Natural killer cell (primary cell): ENCODE results near the gene PGAP6. TPM values are rescaled to one million over a fixed set of nuclear protein-coding genes. Genes with fewer than 3 reads are reported as not detected.
A peak's percentile ranks its signal among the peaks of the same experiment; 100 is the strongest.

Experiments
- ATAC-seq, 3 donors: fragments of 150-1000 bp in 2 of 3; fragments of 200-7000 bp in 1 of 3; cut with Tn5 transposase; 1 replicate in 1 of 3; 2 replicates in 2 of 3; pipeline ENCODE4 v1.10.0; 2021; ENCODE audit warnings: mild to moderate bottlenecking in 2 of 3, moderate library complexity in 2 of 3
- DNase-seq, 2 donors: peaks; one replicate each; pipeline versions ENCODE4 v3.0.0 to v3.0.0-alpha.2; 2013 to 2021; ENCODE audit warnings: mixed read lengths in 1 of 2
- H3K27ac ChIP-seq: one replicate; pipeline ENCODE4 v1.5.1; 2013; ENCODE audit warnings: mild to moderate bottlenecking, low read length
- H3K27me3 ChIP-seq: one replicate; pipeline ENCODE4 v1.6.1; 2013; ENCODE audit warnings: low read length; ENCODE audit not compliant: control insufficient read depth, insufficient read depth
- H3K36me3 ChIP-seq: one replicate; pipeline ENCODE4 v1.6.1; 2013; ENCODE audit warnings: low read length; ENCODE audit not compliant: control insufficient read depth, insufficient read depth
- H3K4me1 ChIP-seq: one replicate; pipeline ENCODE4 v1.6.1; 2013; ENCODE audit warnings: low read length; ENCODE audit not compliant: control insufficient read depth, insufficient read depth
- H3K4me3 ChIP-seq: one replicate; pipeline ENCODE4 v1.5.1; 2013; ENCODE audit warnings: low read length
- H3K9me3 ChIP-seq: one replicate; pipeline ENCODE4 v1.6.1; 2013; ENCODE audit warnings: low read length; ENCODE audit not compliant: control insufficient read depth, insufficient read depth
- H3K27ac Mint-ChIP-seq, 2 donors: one replicate each; pipeline ENCODE4 v1.8.0; 2022; ENCODE audit warnings: mild to moderate bottlenecking in 2 of 2, mixed read lengths in 2 of 2, moderate library complexity in 1 of 2
- H3K27me3 Mint-ChIP-seq, 2 donors: one replicate each; pipeline ENCODE4 v1.8.0; 2022; ENCODE audit warnings: low read depth in 2 of 2, mixed read lengths in 2 of 2
- H3K36me3 Mint-ChIP-seq: one replicate; pipeline ENCODE4 v1.8.0; 2022; ENCODE audit warnings: mixed read lengths
- H3K4me1 Mint-ChIP-seq, 2 donors: one replicate each; pipeline ENCODE4 v1.8.0; 2022; ENCODE audit warnings: mixed read lengths in 2 of 2
- H3K4me3 Mint-ChIP-seq: one replicate; pipeline ENCODE4 v1.8.0; 2022; ENCODE audit warnings: mild to moderate bottlenecking, moderate library complexity, mixed read lengths
- H3K9me3 Mint-ChIP-seq, 2 donors: one replicate each; pipeline ENCODE4 v1.8.0; 2022; ENCODE audit warnings: mixed read lengths in 2 of 2
- CTCF ChIP-seq: fragments of 200-600 bp; IDR thresholded peaks from one replicate; pipeline ENCODE4 v1.8.0; 2022; ENCODE audit warnings: antibody characterized with exemption
- WGBS: methylation state at CpG from one replicate; pipeline ENCODE4 v1.1.7; 2013; ENCODE audit warnings: missing lambda C conversion rate; ENCODE audit not compliant: insufficient coverage; 5-methylcytosine and 5-hydroxymethylcytosine counted together
- intact Hi-C: fragments of 100-400 bp; cut with micrococcal nuclease; formaldehyde crosslinking; loops from one replicate; pipeline ENCODE4 v1.14.2; 2022
- total RNA-seq, 4 donors: library from RNA; stranded (reverse); fragments of 120-200 nt in 1 of 4; gene quantifications; one replicate each; pipeline versions ENCODE4 v1.2.3 to v1.2.4, GENCODE V29; 2013 to 2022

PGAP6 gene
- total RNA-seq, 3 donors from 2014 or later (not counting 1 experiment from before 2014, with no cell fraction given), result 48.0 to 66.7 (median 54.2) TPM

- H3K27me3 ChIP-seq, result no peaks in the 10 kb centered on the region
- intact Hi-C loops, result no loop called here
- DNase-seq, result no peak
- H3K27ac ChIP-seq, result no peak overlapping the region
- H3K4me3 ChIP-seq, result no peak overlapping the region
- H3K4me1 Mint-ChIP-seq, result peaks cover 0 to 17% of the 10 kb centered on the region in 2 donors
- no peak overlapping the region for H3K27ac Mint-ChIP-seq
- H3K4me3 Mint-ChIP-seq, result no peak overlapping the region
- no peak for ATAC-seq
- no peaks in the 10 kb centered on the region for H3K27me3 Mint-ChIP-seq
- WGBS, result 90% methylated on average over 5 of the region's 5 CpGs
- TF ChIP-seq CTCF, result no peak
- peaks cover 39% of the 10 kb centered on the region for H3K36me3 ChIP-seq
- no peaks in the 10 kb centered on the region for H3K9me3 Mint-ChIP-seq
- H3K9me3 ChIP-seq, result no peaks in the 10 kb centered on the region
- H3K4me1 ChIP-seq, result peaks cover 19% of the 10 kb centered on the region
- no peaks in the 10 kb centered on the region for H3K36me3 Mint-ChIP-seq
These were observed 8.7 kb downstream of the PGAP6 start for GRCh38 chr16:373020-373598.

DNA sequence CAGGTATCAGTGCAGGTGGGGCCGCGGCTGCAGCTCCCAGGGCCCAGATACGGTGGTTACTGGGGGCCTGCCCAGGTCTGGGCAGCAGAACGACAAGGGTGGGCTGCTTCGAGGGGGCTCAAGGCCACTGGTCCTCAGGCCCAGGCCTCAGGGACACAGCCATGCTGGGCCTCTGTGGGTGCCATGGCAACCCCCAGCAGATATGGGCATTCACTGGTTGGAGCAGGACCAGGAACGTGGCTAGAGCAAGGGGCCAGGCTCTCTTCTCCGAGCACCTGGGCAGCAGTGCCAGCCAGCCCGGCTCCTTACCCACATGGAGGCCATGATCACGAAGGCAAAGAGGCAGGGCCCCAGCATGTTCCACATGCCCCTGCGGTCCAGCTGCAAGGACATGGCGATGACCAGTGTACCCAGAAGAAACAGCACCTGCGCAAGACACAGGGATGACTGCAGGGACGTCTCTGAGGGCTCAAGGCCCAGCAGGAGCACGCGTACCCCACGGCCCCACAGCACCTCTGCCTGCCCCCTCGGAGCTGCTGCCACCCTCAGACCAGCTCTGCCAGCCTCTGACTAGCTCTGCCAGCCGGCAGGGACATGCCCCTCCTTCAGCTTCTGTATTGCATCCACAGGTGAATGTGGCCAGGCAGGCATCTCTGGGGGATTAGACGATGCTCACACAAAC, 9.3 kb downstream of the PGAP6 start:
- Mint-ChIP-seq H3K4me3 (no peak overlapping the region), H3K4me1 (peaks cover 0 to 17% of the 10 kb centered on the region in 2 donors), H3K36me3 (no peaks in the 10 kb centered on the region), H3K27me3 (no peaks in the 10 kb centered on the region), H3K27ac (no peak overlapping the region), H3K9me3 (no peaks in the 10 kb centered on the region)
- WGBS, result 95% methylated on average over 19 of the region's 19 CpGs
- Histone ChIP-seq H3K27ac (no peak overlapping the region), H3K36me3 (peaks cover 43% of the 10 kb centered on the region), H3K4me3 (no peak overlapping the region), H3K9me3 (no peaks in the 10 kb centered on the region), H3K27me3 (no peaks in the 10 kb centered on the region), H3K4me1 (peaks cover 19% of the 10 kb centered on the region)
- intact Hi-C loops, result no loop called here
- ATAC-seq (no peak), DNase-seq (no peak)
- TF ChIP-seq CTCF, result no peak

DNA sequence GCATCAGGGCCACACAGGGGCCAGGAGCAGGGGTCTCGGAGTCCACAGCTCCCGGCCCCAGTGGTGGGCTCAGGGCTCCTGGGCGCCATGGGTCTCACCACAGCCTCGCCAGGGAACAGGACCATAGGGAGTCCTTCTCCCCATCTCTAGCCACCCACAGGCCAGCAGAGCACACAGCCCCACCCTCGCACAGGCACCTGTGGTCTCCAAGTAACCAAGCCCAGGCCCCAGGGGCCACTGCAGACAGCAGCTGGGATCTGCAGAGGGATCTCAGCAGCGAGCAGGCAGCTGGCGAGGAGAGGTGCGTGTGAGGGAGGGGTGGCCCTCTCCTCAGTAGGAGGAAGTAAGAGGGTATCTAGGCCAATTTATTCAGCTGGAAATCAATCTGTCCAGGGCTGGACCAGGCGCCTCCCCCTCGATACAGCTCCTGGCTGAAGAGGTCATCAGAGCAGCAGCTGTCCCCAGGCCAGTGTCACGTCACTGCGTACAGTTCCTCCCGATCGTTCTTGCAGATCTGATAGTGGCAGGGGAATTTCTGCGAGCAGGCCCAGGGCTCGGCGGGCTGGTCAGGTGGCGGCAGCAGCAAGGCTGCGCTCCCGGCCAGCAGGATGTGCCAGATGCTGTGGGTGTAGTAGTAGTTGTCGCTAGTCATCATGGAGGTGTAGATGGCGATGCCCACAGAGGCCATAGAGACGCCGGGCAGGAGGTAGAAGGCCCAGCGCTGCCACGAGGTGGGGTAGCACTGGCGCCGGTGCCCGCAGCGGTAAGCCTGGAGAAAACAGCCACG, 10.1 kb downstream of the PGAP6 start:
- 93% methylated on average over 31 of the region's 31 CpGs for WGBS
- H3K4me3 Mint-ChIP-seq, result peak overlapping the region; percentile 55
- H3K27ac ChIP-seq, result no peak overlapping the region
- H3K9me3 Mint-ChIP-seq, result no peaks in the 10 kb centered on the region
- H3K27me3 ChIP-seq, result no peaks in the 10 kb centered on the region
- H3K27ac Mint-ChIP-seq, result no peak overlapping the region
- DNase-seq (no peak), ATAC-seq (no peak)
- peaks cover 44% of the 10 kb centered on the region for H3K36me3 ChIP-seq
- peaks cover 19% of the 10 kb centered on the region for H3K4me1 ChIP-seq
- intact Hi-C loops, result no loop called here
- no peaks in the 10 kb centered on the region for H3K27me3 Mint-ChIP-seq
- H3K4me3 ChIP-seq, result no peak overlapping the region
- no peak for TF ChIP-seq CTCF
- H3K36me3 Mint-ChIP-seq, result no peaks in the 10 kb centered on the region
- H3K9me3 ChIP-seq, result no peaks in the 10 kb centered on the region
- peaks cover 0 to 17% of the 10 kb centered on the region in 2 donors for H3K4me1 Mint-ChIP-seq
